Measurements from ENCODE around the gene HS1BP3. TPM values are rescaled to one million over a fixed set of nuclear protein-coding genes. Genes with fewer than 3 reads are reported as not detected.

The HS1BP3 gene
- total RNA-seq, 1 donor from 2014 or later, result 35.0 TPM

- DNase-seq (ENCODE audit: low read depth), result no peak
These were observed 19.9 kb downstream of the HS1BP3 start for GRCh38 chr2:20630967-20631366.

DNA sequence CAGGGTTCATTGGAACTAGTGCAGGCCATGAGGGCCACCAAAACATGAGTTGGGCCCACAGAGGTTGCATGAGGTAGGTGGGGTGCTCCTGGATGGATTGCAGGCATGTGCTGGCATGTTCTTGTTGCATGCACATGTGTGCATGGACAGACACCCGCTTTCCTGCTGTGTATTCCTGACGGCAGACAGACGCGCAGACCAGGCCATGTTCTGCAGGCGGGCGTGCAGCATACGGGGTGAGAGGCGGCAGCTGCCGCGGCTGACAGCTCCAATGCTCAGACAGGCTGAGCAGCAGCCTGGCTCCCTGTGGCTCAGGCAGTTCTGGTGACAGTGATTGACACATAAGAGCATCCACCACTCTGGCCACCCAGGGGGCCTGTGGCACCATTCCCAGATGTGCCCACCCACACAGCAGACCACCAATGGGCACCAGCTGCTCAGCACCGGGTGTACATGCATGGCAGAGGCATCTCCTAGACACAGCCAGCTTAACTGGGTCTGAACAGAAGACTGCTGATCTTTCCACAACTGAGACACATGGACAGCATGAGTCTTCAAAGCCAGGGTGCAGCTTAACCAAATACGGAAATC is 21.2 kb downstream of the HS1BP3 start:
- no peak for DNase-seq (ENCODE audit: low read depth)

GRCh38 chr2:20629181-20629580 is 21.7 kb downstream of the HS1BP3 start:
- DNase-seq (ENCODE audit: low read depth), result no peak

DNA sequence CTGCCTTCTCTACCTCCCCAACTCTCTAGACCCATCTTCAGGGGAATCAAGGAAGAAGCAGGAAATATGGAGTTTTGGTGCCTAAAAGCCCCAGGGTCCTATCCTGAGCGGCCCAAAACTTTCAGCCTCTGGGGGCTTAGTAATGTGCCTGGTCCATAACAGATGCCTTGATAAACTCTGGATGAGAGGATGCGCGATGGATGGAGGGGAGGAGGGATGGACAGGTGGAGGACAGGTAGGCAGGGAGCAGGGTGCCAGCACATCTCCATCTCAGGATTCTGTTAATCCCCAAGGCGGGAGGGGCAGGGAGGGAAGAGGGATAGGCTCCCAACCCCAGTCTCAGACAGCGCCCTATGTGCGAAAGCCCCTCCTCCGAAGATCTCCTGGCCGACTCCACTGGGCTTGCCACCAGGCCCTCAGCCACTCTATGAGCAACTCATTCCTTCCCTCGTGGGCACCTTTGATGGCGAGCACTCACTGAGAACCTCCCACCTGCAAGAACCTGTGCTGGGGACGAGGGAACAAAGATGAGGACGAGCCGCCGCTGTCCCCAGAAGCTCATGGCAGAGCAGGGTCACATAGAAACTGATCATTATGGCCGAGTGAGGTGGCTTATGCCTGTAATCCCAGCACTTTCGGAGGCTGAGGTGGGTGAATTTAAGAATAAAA is 23.1 kb downstream of the HS1BP3 start:
- no peak for DNase-seq (ENCODE audit: low read depth)

DNA sequence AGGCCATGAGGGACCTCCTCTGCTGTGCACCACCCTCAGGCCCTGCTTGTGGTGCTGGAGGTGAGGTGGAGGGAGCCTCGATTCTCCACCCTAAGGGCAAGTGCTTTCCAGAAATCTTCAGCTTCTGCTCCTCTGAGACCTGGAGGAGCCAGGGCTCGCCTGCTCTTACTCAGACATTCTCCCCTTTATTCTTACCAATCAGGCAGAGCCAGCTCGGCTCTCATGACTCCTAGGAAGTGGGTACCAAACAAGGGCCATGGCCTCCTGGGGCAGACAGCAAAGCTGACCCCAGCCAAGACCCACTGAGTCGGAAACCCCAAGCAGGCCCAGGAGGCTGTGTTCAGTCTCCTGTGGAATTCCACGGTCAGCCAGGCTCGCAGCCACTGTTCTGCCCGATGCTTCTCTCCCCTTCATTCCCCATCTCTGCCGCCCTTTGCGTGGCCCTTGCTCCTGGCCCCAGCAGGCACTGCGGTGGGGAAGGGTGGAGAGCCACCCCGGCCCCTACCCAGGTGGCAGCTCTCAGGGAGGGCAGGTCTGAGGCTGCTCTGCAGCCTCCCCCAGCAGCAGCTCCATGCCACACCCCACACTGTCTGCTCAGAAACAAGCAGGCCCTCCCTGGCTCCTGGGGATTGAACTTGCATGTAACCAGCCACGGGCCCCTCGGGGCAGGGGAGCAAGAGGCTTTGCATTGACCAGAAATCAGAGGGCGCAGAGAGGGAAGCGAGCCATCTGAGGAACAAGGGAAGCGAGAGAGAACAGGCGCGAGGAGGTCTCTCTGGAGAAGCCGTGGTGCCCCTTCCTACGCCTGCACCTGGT is 24.0 kb downstream of the HS1BP3 start:
- DNase-seq (ENCODE audit: low read depth), result no peak

DNA sequence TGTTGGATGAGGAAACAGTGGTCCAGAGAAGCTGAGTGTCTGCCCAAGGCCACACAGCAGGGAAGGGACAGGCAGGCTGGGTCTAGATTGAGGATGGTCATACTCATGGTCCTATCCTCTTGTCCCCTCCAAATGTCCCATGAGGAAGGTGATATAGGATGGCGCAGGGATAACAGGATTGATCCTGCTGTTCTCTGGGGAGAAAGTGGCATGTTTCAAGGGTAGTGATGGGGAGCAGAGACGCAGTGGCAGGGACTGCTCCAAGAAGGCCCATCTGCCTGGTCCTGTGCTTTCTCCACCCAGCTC is 24.6 kb downstream of the HS1BP3 start:
- no peak for DNase-seq (ENCODE audit: low read depth)

DNA sequence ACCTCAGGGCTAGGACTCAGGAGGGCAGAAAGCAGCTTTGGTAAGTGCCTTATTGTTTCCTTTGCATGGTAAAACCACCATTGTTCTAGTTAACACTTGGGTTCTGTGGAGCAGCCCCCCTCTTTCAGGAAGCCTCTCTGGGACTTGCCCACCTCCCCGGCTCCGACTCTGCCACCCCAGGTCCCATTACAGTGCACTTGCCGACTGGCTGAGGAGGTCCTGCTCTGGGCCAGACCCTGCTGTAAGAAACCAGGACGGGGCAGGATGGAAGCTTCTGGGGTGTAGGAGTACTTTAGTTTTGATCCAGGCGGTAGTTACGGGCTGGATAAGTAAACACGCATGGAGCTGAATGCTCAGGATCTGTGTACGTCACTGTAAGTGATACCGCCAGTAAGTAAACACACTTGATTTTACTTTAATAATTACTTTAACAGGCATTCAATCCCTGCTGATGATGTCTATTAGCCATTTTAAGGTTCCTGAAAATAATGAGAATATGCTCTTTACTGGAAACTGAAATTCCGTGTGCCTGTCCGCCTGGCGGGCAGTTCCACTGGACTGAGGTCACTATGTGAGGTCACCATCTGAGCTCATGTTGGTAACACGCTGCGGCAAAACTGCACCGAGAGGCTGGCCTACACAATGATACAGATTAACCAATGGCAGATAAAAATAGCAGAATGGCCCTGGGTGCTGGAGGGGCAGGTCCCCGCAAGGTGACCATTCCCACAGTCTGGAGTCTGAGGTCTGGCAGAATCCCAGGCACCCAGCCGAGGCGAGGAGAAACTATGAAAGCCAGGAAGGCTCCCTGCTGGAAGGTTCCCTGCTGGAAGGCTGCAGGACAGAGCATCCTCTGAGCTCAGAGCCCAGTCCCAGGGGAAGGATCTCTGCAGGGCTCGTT is 25.2 kb downstream of the HS1BP3 start:
- no peak for DNase-seq (ENCODE audit: low read depth)

DNA sequence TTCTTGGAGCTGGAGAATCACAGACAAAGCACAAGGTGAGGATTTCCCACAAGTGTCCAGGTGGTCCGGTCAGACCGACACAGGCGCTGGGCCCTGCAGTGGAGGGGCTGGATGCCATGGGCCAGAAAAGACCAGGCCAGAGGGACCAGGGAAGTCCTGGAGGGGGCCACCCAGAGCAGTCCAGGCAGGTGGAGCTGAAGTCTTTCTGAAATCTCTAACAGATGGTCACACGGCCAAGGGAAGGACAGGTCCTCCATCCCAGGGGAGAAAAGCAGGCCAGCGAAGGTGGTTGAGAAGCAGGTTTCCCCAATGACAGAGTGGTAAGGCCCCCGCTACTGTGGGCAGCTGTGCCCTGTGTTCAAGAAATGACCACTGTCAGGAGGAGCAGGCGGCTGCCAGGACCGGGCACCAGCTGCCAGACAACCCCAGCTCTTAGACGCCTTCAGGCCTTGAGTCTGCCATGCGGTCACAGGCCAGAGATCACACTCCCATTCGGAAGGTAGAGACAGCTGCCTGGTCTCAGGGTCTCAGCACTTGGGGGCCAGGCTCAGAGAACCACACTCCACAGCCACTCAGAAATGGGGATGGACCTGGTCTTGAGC is 25.9 kb downstream of the HS1BP3 start:
- DNase-seq (ENCODE audit: low read depth), result no peak

GRCh38 chr2:20624156-20624883 is 26.6 kb downstream of the HS1BP3 start:
- no peak for DNase-seq (ENCODE audit: low read depth)

DNA sequence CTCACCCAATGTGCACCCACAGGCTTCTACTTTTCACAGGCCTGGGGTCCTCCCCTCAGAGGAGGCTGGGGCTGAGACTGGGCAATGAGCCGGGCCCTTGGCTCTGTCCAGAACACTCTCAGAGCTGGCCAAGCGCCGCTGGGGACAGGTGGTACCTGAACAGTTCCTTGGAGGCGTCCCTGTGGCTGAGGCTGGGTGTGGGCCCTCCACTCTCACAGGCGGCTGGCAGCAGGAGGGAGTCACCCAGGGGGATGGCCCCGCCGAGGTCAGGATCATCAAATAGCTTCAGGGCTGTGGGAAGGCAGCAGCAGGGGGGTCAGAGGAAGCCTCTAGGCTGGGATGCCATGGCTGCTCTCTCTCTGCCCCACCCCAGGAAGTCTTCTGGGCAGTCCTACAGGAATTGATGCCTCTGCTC is 27.1 kb downstream of the HS1BP3 start:
- no peak for DNase-seq (ENCODE audit: low read depth)

DNA sequence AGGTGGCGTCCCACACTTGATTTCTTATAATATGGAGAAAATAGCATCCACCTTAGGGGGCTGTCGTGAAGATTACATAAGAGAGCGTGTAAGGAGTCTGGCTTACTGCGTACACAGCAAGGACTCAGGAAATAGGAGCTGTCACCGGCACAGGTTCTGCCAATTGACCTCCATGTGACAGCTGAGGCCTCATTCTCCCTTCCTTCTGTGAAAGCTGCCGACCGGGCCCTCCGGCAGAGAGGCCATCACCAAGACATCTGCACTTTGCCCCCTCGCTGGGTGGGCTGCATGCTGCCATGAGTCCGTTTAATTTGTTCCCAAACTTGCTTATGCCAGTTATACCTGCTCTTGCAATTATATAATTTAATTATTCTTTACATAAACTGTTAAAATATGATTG is 27.7 kb downstream of the HS1BP3 start:
- no peak for DNase-seq (ENCODE audit: low read depth)

GRCh38 chr2:20622731-20623130 is 28.2 kb downstream of the HS1BP3 start:
- peak; percentile 40 for DNase-seq (ENCODE audit: low read depth)

GRCh38 chr2:20622296-20622686 is 28.6 kb downstream of the HS1BP3 start:
- no peak for DNase-seq (ENCODE audit: low read depth)

DNA sequence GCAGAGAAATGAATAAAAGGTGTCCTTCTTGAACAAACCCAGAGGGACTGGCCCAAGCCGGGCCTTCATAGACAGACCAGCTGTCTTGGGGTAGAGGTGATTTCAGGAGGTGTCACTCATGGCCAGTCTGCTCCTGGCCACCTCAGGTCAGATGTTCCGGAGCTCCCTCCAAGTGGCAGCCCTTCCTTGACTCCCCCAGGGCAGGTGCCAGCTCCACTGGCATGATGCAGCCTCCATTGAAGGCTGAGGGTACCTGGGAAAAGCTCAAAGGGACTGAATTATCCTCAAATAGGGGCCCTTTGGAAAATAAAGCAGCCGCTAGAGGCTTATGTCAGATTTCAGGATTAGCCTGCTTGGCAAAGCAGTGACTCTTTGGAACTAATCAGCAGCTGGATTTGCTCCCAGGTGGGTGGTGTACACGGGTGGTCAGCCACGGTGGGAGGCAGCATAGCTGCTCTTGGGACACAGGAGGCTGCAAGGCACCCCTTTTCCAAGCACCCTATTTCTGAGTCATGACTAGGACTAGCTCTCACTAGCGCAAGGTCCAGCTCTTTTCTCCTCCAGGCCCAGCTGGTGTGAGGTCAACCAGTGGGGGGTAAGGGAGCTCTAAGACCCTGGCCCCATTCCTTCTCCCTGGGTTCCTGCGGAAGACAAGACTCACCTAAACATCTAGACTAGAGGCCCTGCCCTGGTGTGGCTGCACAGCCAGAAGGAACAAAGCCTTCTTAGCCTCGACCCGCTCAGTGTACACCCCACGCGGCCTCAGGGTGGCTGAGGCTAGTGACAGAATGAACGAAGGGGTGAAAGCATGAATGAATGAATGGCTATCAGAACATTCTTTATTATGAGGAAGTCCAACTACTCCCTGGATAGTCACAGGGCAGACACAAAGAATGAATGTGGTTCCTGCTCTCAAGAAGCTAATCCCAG is 29.3 kb downstream of the HS1BP3 start:
- no peak for DNase-seq (ENCODE audit: low read depth)

- DNase-seq (ENCODE audit: low read depth), result no peak
These were observed 30.1 kb downstream of the HS1BP3 start for GRCh38 chr2:20620696-20621365.

GRCh38 chr2:20620271-20620681 is 30.6 kb downstream of the HS1BP3 start:
- no peak for DNase-seq (ENCODE audit: low read depth)

DNA sequence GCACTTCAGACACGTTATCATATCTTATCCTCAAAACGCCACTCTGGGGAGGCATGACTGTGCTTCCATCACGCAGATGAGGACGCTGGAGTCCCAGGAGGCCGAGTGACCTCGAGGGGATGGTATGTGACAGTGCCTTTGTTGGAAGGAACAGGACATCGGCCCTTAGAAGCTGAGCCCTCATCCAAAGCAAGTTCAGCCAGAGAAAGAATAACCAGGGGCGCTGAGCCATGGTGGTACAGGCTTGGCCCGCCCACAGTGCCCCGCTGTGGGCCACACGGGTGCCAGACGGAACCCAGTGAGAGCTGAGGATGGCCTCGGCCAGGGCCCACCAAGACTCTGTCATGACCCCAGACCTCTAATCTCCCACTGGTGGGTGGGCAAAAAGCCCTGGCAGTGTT is 31.3 kb downstream of the HS1BP3 start:
- no peak for DNase-seq (ENCODE audit: low read depth)

DNA sequence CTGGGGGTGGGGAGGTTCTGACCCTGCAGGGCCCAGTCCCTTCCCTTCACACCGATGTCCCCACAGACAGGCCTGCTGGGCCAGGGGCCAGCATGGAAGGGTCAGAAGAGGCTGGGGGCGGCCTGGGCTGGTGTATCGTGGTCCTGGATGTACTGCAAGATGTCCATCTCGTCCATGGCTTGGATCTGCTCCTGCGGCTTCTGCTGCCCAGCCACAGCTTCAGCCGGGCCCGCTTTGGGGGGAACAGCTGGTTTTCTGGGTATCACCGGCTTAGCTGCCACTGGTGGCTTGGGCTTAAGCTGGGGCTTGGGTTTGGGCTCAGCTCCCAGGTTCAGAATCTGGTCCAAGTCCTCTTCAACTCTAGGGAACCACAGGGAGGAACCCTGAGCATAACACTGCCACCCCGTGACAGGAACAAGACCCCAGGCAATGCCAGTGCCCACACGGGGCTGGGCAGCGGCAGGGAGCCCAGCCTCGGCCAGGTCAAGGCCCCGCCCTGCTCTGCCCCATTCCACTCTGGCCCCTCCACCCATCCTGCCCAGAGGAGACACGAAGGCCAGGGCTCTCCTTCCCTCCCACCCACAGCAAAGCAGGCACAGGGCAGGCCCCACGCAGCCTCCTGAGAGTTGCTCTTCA is 31.9 kb downstream of the HS1BP3 start:
- peak; percentile 33 for DNase-seq (ENCODE audit: low read depth)

Measured in myocyte (in vitro differentiated cells).